OCI-LY3 (cell line): ENCODE data around the gene DNAJC21.
A peak's percentile ranks its signal among the peaks of the same experiment; 100 is the strongest.

Experiments used
- H2AFZ ChIP-seq: fragments of 200-600, 300-600 bp; shearing (Covaris generic); 2 replicates; pipeline ENCODE4 v1.6.0; 2014; ENCODE audit warnings: antibody characterized with exemption, low read depth, low read length
- H3K27ac ChIP-seq: fragments of 200-600, 300-600 bp; sonication (generic); 2 replicates; pipeline ENCODE4 v1.5.1; 2014; ENCODE audit warnings: mild to moderate bottlenecking, low read length, moderate library complexity, mixed read lengths
- H3K27me3 ChIP-seq: fragments of 200-600, 300-600 bp; sonication (generic); 2 replicates; pipeline ENCODE4 v1.6.1; 2014; ENCODE audit warnings: low read depth, low read length, mixed read lengths
- H3K36me3 ChIP-seq: fragments of 200-600, 300-600 bp; sonication (generic); replicated peaks from 2 replicates; pipeline ENCODE3; 2014; ENCODE audit warnings: low read depth, low read length, mixed read lengths
- H3K4me1 ChIP-seq: fragments of 300-600, 200-600 bp; sonication (generic); 2 replicates; pipeline ENCODE4 v1.6.1; 2014; ENCODE audit warnings: low read length, mixed read lengths
- H3K4me2 ChIP-seq: fragments of 200-600, 300-600 bp; sonication (generic); 2 replicates; pipeline ENCODE4 v1.6.1; 2014; ENCODE audit warnings: low read length, mixed read lengths
- H3K4me3 ChIP-seq: fragments of 300-600, 200-600 bp; sonication (generic); 2 replicates; pipeline ENCODE4 v1.5.1; 2014; ENCODE audit warnings: antibody characterized with exemption, mild to moderate bottlenecking, low read length, moderate library complexity
- H3K79me2 ChIP-seq: fragments of 300-600, 200-600 bp; shearing (Covaris generic); 2 replicates; pipeline ENCODE4 v1.6.1; 2014; ENCODE audit warnings: mild to moderate bottlenecking, low read length, mixed read lengths
- H3K9ac ChIP-seq: fragments of 300-600, 200-600 bp; shearing (Covaris generic); 2 replicates; pipeline ENCODE4 v1.6.0; 2014; ENCODE audit warnings: mild to moderate bottlenecking, low read length, moderate library complexity
- H3K9me3 ChIP-seq: fragments of 200-600, 300-600 bp; shearing (Covaris generic); 2 replicates; pipeline ENCODE4 v1.6.1; 2014; ENCODE audit warnings: low read length, mixed read lengths; ENCODE audit not compliant: insufficient read depth
- H4K20me1 ChIP-seq: fragments of 200-600, 300-600 bp; sonication (generic); 2 replicates; pipeline ENCODE4 v1.6.1; 2016; ENCODE audit warnings: low read length, mixed read lengths; ENCODE audit not compliant: insufficient read depth
- EZH2phosphoT487 ChIP-seq: fragments of 200-600 bp; shearing (Covaris generic); IDR thresholded peaks from 2 replicates; pipeline ENCODE4 v1.6.1; 2018; ENCODE audit warnings: antibody characterized with exemption, mixed run types, low read depth
- TF ChIP-seq, protein P1 (sequence below): fragments of 200-600, 300-600 bp; sonication (generic); IDR thresholded peaks from 2 replicates; pipeline ENCODE4 v1.5.1; 2014; ENCODE audit warnings: antibody characterized with exemption, low read length, low read depth

The DNAJC21 gene

DNA sequence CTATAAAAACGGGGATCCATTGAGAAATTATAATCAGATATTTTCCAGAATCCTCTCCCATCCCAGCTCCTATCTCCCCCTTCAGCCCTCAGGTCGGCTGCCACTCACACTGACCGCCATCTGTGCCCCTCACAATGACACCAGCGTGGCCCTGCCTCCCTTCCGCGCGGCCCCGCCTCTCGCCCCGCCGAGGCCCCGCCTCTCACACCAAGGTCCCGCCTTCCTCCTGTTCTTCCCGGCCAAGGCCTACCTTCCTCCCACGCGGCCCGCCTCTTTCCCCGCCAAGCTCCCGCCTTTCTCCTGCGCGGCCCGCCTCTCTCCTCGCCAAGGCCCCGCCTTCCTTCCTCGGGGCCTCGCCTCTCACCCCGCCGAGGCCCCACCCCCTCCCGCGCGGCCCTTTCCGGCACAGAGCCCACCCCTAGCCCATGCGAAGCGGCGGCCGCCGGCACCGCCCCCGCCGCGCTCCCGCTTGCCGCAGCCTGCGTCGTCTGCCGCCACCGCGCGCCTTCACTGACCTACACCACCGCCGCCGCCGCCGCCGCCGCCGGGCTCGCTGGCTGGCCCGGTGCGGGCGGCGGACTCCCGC is at the start of gene DNAJC21:
Gene DNAJC21 (plus strand): TSS at position 426 of the 586 bp plus-strand sequence. CDS start 261 bp downstream, outside the sequence.
- no peaks in the 10 kb centered on the region for H3K27me3 ChIP-seq
- peak within 1 kb of the TSS; percentile 72 for H3K4me2 ChIP-seq
- TF ChIP-seq EZH2phosphoT487, result no peak
- TF ChIP-seq, protein P1, sequence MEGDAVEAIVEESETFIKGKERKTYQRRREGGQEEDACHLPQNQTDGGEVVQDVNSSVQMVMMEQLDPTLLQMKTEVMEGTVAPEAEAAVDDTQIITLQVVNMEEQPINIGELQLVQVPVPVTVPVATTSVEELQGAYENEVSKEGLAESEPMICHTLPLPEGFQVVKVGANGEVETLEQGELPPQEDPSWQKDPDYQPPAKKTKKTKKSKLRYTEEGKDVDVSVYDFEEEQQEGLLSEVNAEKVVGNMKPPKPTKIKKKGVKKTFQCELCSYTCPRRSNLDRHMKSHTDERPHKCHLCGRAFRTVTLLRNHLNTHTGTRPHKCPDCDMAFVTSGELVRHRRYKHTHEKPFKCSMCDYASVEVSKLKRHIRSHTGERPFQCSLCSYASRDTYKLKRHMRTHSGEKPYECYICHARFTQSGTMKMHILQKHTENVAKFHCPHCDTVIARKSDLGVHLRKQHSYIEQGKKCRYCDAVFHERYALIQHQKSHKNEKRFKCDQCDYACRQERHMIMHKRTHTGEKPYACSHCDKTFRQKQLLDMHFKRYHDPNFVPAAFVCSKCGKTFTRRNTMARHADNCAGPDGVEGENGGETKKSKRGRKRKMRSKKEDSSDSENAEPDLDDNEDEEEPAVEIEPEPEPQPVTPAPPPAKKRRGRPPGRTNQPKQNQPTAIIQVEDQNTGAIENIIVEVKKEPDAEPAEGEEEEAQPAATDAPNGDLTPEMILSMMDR, result no peak
- peak within 1 kb of the TSS; percentile 99 for H3K4me3 ChIP-seq
- peak within 1 kb of the TSS; percentile 56; the same call in 1 of the 2 replicates for H2AFZ ChIP-seq
- peaks cover 24% of the 10 kb centered on the region for H3K36me3 ChIP-seq
- peaks cover 37% of the 10 kb centered on the region for H3K79me2 ChIP-seq
- H3K9ac ChIP-seq, result peak within 1 kb of the TSS; percentile 90
- peak within 1 kb of the TSS; percentile 65 for H3K27ac ChIP-seq
- H3K9me3 ChIP-seq, result no peaks in the 10 kb centered on the region
- H3K4me1 ChIP-seq, result peaks cover 11% of the 10 kb centered on the region
- H4K20me1 ChIP-seq, result no peaks in the 10 kb centered on the region

GRCh38 chr5:34881246-34881645 is 48.1 kb upstream of the DNAJC21 start:
- Histone ChIP-seq H3K27ac (no peak overlapping the region), H3K9me3 (no peaks in the 10 kb centered on the region), H3K27me3 (no peaks in the 10 kb centered on the region), H3K36me3 (no peaks in the 10 kb centered on the region), H3K79me2 (no peaks in the 10 kb centered on the region), H4K20me1 (no peaks in the 10 kb centered on the region), H2AFZ (no peak overlapping the region), H3K4me3 (no peak overlapping the region), H3K4me2 (no peak overlapping the region), H3K4me1 (no peaks in the 10 kb centered on the region), H3K9ac (no peak overlapping the region)
- TF ChIP-seq, protein P1, result no peak
- TF ChIP-seq EZH2phosphoT487, result no peak

DNA sequence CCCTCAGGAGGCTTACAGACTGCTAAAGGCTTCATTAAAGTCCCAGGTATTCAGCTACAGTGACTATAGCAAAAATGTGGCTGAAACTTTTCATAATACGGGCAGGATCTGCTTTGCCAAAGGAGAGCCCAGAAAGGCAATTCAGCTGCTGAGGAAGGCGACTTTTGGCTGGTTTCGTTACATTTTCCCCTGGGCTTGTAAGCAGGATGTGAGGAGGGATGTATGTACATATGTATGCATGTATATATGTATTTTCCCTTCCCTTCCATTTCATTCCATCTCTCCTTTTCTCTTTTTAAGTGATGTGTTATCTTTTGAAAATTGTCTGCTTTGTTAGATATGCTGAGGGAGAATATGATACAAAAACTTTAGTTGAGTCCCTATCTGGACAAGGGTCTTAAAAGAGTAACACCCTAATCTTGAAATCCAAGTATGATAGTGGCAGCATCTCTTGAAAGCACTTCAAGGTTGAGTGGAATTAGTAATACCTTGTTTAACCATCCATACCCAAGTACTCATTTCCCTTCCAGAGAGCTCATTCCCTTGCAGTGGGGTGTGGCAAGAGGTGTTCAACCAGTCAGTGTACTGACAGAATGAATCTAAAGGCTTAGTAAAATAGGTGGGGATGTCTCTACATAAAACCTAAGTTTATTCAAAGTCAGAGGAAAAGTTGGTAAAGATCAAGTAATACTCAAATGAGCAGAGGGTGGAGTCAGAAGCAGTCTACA is 42.8 kb upstream of the DNAJC21 start:
- Histone ChIP-seq H2AFZ (no peak overlapping the region), H3K4me3 (no peak overlapping the region), H3K27me3 (no peaks in the 10 kb centered on the region), H3K4me1 (peaks cover 8% of the 10 kb centered on the region), H3K4me2 (no peak overlapping the region), H3K79me2 (no peaks in the 10 kb centered on the region), H3K36me3 (no peaks in the 10 kb centered on the region), H3K27ac (no peak overlapping the region), H3K9ac (no peak overlapping the region), H3K9me3 (no peaks in the 10 kb centered on the region), H4K20me1 (no peaks in the 10 kb centered on the region)
- TF ChIP-seq, protein P1, result no peak
- no peak for TF ChIP-seq EZH2phosphoT487

- H3K27ac ChIP-seq, result no peak overlapping the region
- H3K4me1 ChIP-seq, result peaks cover 13% of the 10 kb centered on the region
- no peak for TF ChIP-seq EZH2phosphoT487
- TF ChIP-seq, protein P1, result no peak
Measured at GRCh38 chr5:34889394-34889793, 40.0 kb upstream of the DNAJC21 start.

More at GRCh38 chr5:34889394-34889793, 40.0 kb upstream of the DNAJC21 start:
- Histone ChIP-seq H3K27me3 (no peaks in the 10 kb centered on the region), H3K4me3 (no peak overlapping the region), H3K36me3 (no peaks in the 10 kb centered on the region), H4K20me1 (no peaks in the 10 kb centered on the region), H2AFZ (no peak overlapping the region), H3K4me2 (no peak overlapping the region), H3K9me3 (no peaks in the 10 kb centered on the region), H3K9ac (no peak overlapping the region), H3K79me2 (no peaks in the 10 kb centered on the region)
